HG03097 (cell line): Measurements from ENCODE around the gene ADRB2.
"Not testable (repeated sequence)": the region's sequence is repeated elsewhere in the genome, so short reads cannot be mapped to it uniquely, and the experiment has no call there.

Source experiments
- ATAC-seq: cut with Tn5 transposase; IDR thresholded peaks from one replicate; pipeline ENCODE4 v1.9.1; 2021; ENCODE audit not compliant: unreplicated experiment, low FRiP score

ADRB2 gene

DNA sequence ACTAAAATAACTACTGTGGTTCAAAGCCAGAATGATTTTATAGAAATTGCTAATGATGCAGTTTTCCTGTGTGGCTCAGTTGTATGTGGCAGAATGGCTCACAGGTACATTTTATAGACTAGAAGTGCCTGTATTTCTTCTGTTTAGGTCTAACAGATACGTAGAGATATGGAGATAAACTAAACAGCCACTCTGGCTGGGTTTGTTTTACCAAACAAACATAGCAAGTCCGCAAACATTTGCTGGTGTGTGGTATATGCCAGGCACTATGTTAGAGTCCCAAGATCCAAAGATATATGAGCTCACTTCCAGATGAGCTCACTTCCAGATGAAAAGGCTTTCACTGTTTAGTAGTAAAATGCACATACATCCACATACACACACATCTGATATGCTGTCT, 24.4 kb downstream of the ADRB2 start:
- no peak for ATAC-seq

DNA sequence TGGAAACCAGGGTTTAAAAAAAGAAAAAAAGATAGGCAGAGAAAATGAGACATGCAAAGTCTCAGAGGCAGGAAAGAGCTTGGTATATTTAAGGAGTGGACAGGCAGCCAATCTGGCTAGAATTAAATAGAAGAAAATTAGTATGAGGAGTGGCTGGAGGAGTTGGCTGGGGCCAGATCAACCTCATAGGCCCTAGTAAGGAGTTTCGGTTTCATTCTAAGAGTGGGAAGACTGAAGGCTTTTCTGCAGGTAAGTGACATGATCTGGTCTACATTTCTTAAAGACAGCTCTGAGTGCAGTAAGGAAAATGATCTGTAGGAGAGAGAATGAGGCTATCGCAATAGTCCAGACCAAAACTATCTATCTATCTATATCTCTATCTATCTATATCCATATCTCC, 27.5 kb downstream of the ADRB2 start:
- no peak for ATAC-seq

DNA sequence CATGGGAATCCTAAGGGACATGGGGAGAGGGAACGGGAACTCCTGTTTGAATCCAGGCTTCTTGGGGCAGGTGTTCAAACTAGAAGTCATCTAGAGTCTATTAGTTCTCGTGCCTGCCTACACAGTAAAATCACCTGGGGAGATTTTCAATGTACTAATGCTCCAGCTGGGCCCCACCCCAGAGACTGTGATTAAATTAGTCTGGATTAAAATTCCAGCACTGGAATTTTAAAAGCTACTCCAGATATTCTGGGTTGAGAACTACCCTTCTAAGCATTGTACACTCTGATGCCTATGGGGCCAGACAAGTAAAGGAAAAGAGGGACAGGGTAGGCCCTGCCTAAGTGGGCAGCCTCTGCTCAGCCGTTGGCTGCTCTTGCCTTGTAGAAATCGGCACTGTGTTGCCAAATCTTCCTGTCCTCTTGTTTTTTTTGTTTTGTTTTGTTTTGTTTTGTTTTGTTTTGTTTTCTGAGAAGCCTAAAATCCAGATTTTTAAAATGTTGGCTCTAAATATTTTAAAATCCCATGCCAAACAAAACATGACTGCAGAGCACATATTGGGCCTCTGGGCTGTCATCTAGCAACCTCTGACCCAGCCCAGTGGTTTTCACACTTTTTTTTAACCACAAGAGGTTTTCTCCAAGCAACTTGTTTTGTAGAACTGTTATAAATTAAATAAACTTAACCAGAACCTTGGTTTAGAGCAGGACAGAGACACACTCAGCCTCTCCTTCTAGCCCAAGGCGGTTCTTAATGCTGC, 29.0 kb downstream of the ADRB2 start:
- no peak for ATAC-seq

DNA sequence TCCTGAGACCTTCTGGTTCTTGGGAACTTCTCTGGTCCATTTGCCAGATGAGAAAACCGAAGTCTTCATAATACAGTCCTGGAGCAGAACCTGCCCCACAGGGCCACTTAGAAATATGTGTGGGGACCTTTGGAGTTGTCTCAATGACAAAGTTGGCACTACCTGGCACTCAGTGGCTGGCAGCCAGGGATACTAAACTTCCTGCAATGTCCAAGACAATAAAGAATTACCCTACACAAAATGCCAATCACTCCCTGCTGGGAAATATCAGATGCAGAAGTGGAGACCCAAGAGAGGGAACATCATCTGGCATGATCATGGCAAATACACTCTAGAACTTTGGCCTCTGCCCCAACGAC, 29.6 kb downstream of the ADRB2 start:
- no peak for ATAC-seq

DNA sequence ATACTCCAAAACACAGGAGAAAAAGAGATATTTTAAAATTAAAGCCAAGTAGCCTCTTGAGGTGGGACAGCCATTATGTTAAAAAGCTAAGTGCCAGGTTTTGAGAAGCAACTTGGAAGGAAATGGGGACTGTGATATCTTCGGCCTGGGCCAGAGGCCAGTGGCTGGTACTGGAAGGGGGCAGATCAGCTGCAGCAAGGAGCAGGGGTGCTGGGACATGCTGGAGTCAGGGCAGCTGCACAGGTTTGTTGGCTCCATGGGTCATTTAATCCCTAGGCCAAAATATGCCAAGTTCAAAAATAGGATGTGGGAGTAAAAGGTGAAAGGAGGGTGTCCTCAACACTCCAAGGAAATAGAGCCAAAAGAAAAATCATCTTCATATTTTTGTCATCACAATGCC, 30.0 kb downstream of the ADRB2 start:
- ATAC-seq: no peak

DNA sequence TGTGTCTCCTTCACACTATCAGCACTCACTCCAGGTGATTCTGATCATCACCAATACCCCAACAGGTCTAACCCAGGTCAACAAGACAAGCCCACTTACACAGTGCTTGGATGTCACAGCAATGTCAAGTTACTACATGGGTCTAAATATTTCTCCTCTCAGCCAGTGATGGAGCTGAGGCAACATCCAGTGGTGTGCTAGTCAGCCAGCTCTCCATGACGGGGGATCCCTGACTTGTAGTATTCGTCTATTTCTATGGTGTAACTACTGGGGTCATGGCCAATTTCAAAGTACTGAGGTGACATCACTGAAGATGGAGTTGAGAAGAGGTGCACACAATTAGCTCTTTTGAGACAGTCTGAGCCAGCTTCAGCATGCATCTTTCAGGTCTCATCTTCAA, 31.1 kb downstream of the ADRB2 start:
- ATAC-seq: no peak

DNA sequence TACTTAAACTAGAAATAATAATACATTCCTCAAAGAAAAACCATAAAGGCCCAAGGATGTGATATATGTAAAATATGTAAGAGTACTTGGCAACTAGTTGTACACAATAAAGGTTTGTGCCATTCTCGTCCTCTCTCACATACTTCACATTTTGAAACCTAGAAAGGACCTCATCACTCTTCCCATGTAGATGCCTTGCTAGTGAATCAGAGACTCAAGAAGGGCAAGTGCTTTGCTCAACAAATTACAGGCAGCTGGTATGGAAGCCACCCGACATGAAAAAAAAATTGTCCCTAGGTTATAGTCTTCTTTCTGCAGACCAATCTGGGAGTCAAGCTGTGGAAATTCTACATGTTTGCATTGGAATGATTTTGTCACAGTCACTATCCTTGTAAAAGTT, 31.7 kb downstream of the ADRB2 start:
- ATAC-seq: no peak

DNA sequence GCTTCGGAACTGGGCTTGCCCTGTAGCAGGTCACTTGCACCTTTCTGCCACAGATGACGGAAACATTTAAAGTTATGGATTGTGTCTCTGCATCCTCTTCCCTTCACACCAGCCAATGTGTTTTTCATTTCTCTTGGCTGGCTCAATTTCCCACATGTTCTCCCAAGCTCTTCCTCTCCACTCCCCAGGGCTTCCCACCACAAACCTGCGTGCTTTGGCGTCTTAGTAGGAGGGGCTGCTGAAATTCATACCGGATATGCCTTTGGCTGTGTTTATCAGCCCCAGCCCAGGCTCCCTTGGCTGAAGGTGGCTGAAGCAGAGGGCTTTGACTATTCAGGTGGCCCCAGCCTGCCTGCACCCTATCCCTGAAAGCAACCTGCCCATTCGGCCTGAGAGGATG, 32.1 kb downstream of the ADRB2 start:
- no peak for ATAC-seq

DNA sequence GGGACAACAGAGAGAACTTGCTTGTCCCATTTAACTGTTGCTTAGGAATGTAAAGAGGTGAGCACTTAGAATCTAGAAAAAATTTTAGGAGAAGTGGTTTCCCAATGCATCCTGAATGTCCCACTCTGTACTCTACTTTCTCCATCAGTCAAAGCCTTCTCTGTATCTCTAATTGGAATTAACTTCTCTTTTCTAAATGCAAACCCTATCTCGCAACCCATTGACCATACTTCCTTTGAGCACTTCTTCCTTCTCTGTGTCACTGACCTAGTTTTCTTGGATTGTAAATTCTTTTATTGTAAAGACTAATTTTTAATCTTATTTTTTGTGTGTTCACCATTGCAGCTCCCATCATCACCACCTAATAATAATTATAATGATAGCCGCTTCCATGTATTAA, 33.3 kb downstream of the ADRB2 start:
- no peak for ATAC-seq

DNA sequence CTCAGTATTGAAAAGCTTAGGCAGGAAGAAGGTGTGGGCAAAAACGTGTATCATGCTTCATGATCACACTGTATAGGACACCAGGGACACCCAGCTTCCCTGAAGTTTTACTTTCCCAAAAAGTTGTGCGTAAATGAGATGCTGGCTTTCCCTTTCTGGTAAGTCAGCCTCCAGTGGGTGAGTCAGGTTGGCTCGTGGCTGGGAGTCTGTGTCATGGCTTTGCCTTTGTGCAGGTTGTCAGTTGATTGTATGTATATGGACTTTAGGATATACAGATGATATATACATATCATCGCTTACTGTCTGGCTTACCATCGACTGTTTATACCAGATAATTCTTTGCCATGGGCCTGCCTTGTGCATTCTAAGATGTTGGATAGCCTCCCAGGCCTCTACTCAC, 34.2 kb downstream of the ADRB2 start:
- no peak for ATAC-seq

DNA sequence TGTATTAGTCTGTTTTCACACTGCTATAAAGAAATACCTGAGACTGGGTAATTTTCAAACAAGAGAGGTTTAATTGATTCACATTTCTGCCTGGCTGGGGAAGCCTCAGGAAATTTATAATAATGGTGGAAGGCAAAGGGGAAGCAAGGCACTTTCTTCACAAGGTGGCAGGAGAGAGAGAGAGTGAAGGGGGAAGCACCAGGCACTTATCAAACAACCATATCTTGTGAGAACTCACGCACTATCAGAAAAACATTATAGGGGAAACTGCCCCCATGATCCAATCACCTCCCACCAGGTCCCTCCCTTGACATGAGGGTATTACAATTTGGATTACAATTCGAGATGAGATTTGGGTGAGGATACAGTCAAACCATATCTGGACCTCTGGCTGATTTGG, 34.7 kb downstream of the ADRB2 start:
- ATAC-seq: no peak

DNA sequence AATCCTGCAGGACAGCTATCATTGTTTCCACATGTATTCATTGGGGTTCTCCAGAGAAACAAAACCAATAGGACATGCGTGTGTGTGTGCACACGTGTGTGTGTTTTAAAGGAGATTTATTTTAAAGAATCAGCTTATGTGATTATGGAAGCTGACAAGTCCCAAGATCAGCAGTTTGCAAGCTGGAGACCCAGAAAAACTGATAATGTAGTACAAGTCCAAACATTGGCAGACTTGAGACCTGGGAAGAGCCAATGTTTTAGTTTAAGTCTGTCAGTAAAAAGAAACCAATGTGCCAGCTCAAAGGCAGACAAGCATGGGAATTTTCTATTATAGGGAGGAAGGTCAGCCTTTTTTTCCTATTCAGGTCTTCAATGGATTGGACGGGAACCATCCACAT, 35.3 kb downstream of the ADRB2 start:
- ATAC-seq: no peak

DNA sequence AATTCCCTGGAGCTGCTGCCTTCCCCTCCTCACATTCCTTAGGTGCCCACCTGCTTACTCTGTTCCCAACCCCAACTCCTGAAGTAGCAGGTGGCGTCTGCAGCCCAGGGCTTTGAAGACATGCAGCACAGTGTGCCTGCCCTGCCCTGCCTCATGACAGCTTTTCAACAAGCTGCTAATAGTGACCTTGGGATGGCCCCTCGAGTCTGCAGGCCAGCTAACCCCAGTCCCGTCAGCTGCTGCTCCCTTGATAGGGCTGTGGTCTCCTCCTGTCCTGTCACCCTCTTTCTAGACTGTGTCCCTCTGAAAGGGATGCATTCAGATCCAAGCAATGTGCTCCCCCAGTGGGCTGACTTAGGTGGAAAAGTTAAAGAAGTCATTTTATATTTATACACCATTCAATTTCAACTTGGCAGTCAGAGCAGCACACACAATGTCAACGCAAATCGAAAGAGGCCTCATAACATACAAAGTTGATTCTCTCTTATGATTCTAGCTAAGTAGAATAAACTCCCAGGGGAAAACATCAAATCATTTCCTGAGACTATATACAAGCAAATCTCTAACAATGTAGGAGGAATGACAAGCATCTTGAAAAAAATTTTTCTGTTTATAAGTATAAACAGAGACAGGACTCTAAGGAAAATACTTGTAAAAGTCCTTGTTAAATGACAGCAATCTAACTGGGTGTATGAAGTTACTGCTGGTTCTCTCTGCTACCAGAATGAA, 37.9 kb downstream of the ADRB2 start:
- no peak for ATAC-seq

DNA sequence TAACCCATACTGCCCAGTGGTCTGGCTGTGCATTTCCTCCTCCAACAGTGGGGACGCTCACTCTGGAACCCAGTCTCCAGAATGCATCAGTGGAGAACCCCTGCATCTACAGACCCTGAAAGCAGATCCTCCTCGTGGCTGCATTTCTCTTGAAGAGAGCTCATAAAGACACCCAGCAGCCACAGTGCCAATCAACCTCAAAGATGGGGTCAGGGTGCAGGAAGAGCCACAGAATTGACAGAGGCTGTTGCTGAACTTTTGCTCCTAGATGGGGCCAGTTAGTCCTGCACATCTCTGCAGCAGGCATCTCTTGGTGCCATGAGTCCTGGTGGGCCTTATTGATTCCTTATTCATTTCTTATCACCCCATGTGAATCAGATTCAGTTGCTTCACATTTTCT, 39.6 kb downstream of the ADRB2 start:
- no peak for ATAC-seq

DNA sequence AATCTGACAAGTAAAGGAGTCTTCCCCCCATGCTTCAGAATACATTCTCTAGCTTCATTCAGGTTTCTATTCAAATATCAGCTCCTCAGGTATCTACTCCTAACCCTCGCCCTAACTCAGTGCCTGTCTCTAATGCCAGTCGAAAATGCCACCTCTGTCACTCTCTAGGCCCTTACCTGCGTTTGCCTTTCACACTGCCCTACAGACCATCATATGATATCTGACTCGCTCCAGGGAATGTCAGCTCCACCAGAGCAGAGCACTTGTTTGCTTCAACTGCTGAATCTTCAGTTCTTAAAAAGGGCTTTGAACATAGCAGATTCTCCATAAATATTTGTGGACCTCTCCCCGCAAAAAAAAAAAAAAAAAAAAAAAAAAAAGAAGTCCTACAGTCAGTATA, 46.7 kb downstream of the ADRB2 start:
- no peak for ATAC-seq

DNA sequence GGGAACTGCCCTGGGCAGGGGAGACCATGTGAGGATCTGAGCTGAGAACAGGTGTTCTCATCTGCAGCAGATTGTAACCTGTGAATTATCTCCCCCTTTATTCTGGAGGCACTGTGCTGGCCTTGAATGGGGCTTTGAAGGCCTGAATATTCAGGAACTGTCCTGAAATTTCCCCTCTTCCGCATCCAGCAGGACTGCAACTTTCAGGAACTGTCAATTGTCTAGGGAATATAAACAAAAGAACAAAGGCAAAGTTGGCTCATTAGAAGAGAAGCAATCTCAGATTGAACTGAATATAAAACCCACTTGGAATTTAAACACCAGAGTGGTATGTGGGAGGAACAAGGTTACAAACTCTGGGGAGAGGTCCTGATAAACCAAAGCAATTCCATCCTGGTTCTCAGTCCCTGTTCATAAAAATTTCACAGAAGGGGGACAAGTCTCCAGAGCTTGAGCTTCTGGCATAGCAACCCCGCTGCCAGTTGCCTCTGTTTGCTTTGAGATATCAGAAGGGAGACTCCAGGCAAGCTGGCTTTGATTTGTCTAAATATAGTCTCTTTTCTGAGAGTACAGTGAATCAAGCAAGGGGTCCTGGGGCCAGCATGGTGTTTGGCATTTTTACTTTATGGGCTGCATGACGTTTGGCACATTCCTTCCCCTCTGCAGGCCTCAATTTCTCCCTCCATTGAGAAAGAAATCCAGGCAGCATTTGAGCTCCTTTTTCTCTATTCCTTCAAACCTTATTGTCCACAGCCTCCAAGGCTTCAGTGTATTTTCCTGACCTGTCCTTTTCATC, 47.5 kb downstream of the ADRB2 start:
- ATAC-seq: no peak

DNA sequence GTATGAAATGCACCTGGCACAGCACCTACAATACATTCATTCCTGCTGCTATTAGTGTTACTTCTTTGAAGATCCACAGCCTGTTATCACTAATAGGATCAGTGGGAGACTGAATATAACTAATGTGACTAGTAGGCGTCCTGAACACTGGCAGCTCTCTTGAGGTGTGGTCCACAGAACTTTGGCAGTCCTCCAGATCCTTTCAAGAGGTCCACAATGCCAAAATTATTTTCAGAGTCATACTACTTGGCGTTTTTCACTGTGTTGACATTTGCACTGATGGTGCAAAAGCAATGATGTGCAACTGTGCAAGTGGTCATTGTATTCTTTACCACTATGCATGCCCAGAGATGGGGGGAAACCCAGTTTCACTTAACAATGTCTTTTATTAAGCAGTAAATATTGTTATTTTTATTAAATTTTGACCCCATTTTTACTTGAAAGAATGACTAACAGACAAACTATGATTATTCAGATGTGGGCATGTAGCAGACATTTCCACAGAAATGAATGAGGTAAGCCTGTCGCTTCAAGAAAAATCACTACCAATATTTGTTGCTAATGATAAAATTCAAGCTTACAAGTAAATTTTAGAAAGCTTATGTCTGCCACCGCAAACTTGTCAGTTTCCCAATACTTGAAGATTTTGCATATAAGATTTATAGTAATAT, 48.9 kb downstream of the ADRB2 start:
- no peak for ATAC-seq

DNA sequence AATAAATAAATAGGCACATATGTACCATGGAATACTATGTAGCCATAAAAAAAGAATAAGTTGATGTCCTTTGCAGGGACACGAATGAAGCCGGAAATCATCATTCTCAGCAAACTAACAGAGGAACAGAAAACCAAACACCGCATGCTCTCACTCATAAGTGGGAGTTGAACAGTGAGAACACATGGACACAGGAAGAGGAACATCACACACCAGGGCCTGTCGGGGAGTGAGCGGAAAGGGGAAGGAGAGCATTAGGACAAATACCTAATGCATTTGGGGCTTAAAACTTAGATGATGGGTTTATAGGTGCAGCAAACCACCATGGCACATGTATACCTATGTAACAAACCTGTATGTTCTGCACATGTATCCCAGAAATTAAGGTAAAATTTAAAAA, 51.0 kb downstream of the ADRB2 start:
- not testable (repeated sequence) for ATAC-seq
